ENCODE data around the gene SIAH2.
"Not testable (repeated sequence)": the region's sequence is repeated elsewhere in the genome, so short reads cannot be mapped to it uniquely, and the experiment has no call there.

The SIAH2 gene, protein sequence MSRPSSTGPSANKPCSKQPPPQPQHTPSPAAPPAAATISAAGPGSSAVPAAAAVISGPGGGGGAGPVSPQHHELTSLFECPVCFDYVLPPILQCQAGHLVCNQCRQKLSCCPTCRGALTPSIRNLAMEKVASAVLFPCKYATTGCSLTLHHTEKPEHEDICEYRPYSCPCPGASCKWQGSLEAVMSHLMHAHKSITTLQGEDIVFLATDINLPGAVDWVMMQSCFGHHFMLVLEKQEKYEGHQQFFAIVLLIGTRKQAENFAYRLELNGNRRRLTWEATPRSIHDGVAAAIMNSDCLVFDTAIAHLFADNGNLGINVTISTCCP

DNA sequence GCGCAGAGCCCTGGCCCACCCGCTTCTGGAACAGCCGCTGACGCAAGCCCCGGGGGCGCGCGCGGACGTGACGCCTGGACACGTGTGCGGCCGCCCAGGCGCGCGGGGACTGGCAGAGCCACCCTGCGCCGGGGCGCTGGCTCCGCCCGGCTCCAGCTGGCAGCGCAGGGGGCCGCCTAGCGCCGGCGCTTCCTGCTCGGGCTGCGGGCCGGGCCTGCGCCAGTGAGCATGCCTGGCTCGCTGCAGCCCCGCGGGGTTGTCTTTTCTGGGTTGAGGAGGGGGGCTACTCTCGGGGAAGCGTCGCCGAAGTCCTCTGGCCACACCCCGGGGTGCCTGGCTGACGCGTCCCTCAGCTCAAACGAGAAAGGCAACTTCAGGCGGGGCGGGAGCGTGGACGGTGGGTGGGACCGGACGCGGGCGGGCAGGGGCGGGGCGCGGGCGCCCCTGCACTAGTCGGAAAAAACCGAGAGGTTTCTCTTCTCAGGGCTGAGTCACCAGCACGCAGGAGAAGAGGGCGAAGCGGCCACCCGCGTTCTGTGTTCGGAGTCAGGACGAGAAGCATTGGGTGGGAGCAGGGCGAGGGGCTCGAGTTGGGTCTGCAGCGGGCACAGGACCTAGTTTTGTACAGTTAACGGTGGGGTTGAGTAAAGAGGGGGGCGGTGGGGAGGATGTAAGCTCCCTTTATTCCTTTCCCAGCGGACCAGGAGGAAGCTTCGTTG is at the start of gene SIAH2:
Gene SIAH2 (minus strand): TSS at position 48 of the 719 bp plus-strand sequence. CDS start 320 bp downstream, outside the sequence.
- DNase-seq (ENCODE audit: low read depth in 2 of 2): peak; percentile 92

- no peak for DNase-seq (ENCODE audit: low read depth in 2 of 2)
Observed at GRCh38 chr3:150811984-150812383, 49.0 kb upstream of the SIAH2 start.

- DNase-seq (ENCODE audit: low read depth in 2 of 2): no peak
Observed at GRCh38 chr3:150810641-150811040, 47.7 kb upstream of the SIAH2 start.

DNA sequence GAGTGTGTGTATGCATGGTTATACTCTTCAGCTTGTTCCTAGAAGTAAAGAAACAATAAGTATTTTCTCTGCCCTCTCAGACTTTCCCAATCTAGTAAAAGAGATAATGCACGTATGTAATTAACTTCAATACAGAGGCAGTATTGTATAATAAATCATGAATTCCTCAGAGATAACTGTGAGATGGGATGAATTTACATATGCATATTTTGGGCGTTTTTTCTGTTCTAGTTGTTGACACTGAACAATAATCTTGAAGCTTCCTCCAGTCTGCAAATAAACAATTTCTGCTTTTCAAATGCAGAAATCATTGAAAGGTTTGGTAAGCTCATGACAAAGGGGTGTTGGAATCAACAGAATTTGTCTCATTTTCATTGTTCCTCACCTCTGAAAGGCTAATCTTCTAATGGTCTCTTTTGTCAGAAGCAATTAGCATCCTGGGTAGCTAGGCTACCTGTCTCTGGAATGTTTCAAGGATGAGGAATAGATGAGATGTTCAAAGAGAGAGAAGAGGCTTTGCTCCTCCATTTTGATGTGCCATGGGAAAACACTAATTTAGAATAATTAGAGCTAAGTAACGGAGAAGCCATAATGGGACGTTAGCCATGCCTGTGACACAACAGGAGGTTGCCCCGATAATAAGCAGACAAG is 43.3 kb upstream of the SIAH2 start:
- DNase-seq (ENCODE audit: low read depth in 2 of 2): no peak

GRCh38 chr3:150805354-150805753 is 42.4 kb upstream of the SIAH2 start:
- DNase-seq (ENCODE audit: low read depth in 2 of 2): no peak

DNA sequence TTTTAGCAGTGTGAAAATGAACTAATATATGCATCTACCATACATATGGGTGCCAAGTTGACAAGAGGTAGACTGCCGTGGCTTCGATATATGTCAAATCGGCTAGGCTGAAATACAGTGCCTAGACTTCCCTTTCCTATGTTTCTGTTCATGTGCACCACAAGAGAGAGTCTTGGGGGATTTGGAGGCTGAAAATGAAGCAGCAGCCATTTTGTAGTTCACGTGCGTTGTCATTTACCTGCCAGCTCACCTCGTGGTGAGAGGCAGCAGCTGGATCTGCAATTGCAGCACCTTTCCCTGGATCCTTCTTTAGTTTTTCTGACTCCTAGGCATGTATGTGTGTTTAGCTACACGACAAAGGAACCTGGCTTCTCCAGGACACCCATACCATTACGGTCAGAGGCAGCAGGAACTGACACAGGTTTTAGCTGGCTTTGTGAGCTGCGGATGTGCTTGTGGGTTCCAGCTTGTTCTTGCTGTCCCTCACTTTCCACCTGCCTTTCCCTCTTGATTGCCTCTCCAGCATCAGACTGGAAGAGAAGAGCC is 40.5 kb upstream of the SIAH2 start:
- DNase-seq (ENCODE audit: low read depth in 2 of 2): no peak

DNA sequence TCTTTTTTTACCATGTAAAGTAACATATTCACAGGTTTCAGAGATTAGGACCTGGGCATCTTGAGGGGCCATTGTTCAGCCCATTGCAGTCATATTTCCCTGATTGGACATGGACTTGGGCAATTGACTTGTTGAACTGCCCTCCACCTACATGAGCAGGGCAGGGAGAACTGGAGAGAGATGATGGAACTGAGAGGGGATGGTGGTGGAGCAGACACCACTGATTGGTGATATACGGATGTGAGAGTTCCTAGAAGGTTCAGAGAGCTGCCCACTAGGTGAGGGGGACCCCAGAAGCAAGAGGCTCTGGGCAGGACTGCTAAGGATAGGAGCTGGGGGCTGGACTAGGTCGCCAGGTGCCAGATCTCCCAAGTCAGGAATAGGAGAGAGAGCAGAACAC is 37.8 kb upstream of the SIAH2 start:
- no peak for DNase-seq (ENCODE audit: low read depth in 2 of 2)

- DNase-seq (ENCODE audit: low read depth in 2 of 2): no peak
Observed at GRCh38 chr3:150798122-150798618, 35.2 kb upstream of the SIAH2 start.

GRCh38 chr3:150797155-150797554 is 34.2 kb upstream of the SIAH2 start:
- DNase-seq (ENCODE audit: low read depth in 2 of 2): no peak

GRCh38 chr3:150796527-150796926 is 33.6 kb upstream of the SIAH2 start:
- not testable (repeated sequence) for DNase-seq (ENCODE audit: low read depth in 2 of 2)

GRCh38 chr3:150793641-150794040 is 30.7 kb upstream of the SIAH2 start:
- DNase-seq (ENCODE audit: low read depth in 2 of 2): no peak

- DNase-seq (ENCODE audit: low read depth in 2 of 2): no peak
Observed at GRCh38 chr3:150790629-150791028, 27.7 kb upstream of the SIAH2 start.

- DNase-seq (ENCODE audit: low read depth in 2 of 2): no peak
Observed at GRCh38 chr3:150789451-150789850, 26.5 kb upstream of the SIAH2 start.

DNA sequence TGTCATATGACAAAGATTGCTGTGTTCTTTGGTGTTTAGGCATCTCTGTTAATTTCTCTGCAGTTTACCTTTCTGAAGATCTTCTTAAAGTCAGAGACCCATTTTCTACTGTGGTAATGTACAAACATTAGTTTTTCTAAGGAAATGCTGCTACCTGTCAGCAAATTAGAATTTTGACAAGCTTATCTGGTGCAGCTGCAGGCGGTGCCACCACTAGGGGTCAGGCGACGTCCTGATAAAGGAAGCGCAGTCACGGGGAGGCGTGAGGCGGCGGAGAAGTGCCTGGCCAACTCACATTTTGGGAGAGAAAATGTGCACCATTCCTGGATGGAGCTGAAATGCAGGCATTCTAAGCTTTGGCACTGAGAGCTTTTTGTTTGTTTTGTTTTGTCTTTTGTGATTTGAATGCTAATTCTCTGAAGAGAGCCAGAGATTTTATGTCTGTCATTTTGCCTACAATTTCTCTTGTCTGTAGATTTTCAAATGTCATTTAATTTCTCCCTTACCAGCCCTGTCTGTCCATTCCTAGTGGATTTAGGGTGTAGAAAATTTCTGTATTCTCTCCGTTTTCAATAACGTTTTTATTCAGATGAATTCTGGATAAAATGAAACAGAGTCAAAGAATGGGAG is 24.9 kb upstream of the SIAH2 start:
- DNase-seq (ENCODE audit: low read depth in 2 of 2): peak; percentile 69 to 82

DNA sequence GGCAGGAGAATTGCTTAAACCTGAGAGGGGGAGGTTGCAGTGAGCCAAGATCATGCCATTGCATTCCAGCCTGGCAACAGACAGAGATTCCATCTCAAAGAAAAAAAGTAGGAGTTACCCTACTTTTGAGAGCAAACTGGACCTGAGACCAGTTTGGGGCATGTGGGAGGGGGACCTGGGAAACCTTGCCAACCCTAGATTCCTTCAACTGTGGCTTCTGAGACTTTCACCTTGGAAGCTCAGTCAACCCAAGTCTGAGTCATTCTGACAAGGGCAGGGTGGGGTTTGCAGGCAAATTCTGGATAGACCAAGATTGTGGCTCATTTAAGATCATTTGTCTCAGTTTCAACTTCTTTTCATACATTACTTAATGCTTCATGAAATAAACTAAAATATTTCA is 23.8 kb upstream of the SIAH2 start:
- DNase-seq (ENCODE audit: low read depth in 2 of 2): no peak

DNA sequence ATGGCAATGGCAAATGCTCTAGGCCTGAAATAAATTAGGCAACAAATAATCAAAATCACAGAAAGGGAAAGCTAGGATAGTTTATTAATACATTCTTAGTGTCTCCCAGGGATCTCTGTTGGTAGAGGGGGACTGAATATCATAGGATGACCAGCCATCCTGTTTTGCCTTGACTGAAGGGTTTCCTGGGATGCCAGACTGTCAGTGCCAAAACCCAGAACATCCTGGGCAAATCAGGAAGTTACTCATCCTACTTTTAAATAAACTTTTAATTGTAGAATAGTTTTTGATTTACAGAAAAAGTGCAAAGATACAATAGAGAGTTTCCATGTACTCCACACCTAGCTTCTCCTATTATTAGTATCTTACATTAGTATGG is 21.8 kb upstream of the SIAH2 start:
- DNase-seq (ENCODE audit: low read depth in 2 of 2): no peak

GRCh38 chr3:150783920-150784746 is 21.2 kb upstream of the SIAH2 start:
- DNase-seq (ENCODE audit: low read depth in 2 of 2): no peak

- no peak for DNase-seq (ENCODE audit: low read depth in 2 of 2)
Observed at GRCh38 chr3:150783316-150783715, 20.3 kb upstream of the SIAH2 start.

DNA sequence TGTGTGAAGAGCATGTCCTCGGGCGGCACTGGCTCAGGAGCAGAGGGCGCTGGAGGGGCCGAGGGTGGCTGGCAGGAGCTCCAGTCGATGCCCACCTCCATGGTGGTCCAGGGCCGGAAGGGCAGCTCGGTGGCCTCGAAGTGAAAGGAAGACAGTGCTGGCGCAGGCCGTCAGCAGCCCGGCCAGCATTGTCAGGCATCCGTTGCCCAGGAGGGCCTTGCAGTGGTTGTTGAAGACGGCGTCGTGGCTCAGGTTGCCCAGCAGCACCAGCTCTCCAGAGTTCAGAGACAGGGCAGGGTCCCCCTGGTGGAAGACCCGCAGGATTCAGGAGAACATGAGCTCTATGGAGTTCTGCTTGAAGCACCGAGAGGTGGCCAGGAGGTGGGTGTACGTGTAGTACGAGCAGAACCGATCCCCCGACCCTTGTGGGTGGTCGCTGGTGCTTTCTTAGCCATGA is 16.5 kb upstream of the SIAH2 start:
- DNase-seq (ENCODE audit: low read depth in 2 of 2): no peak

DNA sequence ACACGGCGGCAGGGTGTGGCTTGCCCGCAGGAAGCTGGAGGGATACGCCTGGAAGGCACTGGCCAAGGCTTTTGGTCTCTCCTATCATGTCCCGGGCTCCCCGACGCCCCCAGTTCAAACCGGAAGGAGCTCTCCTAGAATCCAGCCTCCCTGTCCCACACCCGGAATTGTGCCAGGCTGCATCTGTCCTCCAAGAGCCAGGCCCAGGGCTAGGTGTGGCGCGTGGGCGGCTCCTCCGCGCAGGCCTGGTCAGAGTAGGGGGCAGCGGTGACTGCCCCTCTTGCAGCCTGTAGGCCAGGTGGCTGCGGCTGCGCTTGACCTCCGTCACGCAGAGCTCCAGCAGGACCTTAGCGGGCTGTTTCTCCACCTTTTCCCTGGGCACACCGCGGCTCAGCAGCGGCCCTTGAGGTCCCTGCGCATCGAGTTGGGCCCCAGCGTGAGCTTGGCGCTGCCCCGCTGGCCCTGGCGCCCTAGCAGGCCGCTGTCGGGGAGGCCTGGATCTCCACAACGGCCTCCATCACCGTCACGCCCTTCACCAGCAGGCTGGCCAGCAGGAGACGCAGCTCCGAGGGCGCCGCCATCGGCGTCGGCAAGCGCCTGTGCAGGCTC is 15.9 kb upstream of the SIAH2 start:
- DNase-seq (ENCODE audit: low read depth in 2 of 2): no peak

All from stimulated activated CD4-positive, alpha-beta T cell treated with anti-CD3 and anti-CD28 coated beads, Interleukin-1b, Interleukin-23, amount 100 ng/mL, for 4 hours (primary cell).